ENCODE measurements around the gene CCBE1.

The CCBE1 gene

DNA sequence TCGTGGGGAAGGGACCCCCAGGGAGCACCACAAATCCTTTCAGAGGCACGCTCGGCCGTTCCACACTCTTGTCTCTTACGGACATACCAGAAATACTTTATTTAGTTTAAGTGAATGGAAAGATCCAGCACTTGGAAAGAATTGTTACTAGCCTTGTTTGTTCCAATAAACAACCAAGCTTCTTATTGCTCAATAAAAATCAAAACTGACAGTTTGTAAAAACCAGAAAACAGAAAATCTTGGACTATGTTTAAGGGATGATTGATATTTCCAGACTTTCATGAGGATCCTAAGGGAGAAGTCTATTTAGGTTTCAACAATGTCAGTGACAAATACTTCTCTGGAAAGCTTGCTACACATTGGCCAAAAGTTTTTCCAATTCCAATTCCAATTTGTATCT lies 31.6 kb upstream of the CCBE1 start:
- Histone ChIP-seq H4K8ac (ENCODE audit: low read depth, low read length) (no peak overlapping the region), H2BK5ac (ENCODE audit: low read length) (no peak overlapping the region), H2BK12ac (ENCODE audit: low read length) (no peak overlapping the region), H3K23ac (ENCODE audit: low read depth, low read length, poor library complexity) (no peak overlapping the region), H3K27ac (replicated peaks; ENCODE audit: low read length) (no peak overlapping the region), H2BK15ac (ENCODE audit: low read length) (no peak overlapping the region), H2AK5ac (ENCODE audit: low read depth, low read length) (no peak overlapping the region), H2BK120ac (ENCODE audit: low read depth, low read length) (no peak overlapping the region), H3K14ac (ENCODE audit: low read length) (no peak overlapping the region), H3K4me3 (ENCODE audit: low read length in 2 of 2) (no peak overlapping the region), H3K4me1 (ENCODE audit: control insufficient read depth in 2 of 2, insufficient read depth in 1 of 2, low read depth in 1 of 2, low read length in 2 of 2) (peaks cover 0 to 1% of the 10 kb centered on the region in 2 donors), H3K9ac (ENCODE audit: low read depth, low read length, poor library complexity) (no peak overlapping the region), H3K9me3 (replicated peaks in 1 of 2; ENCODE audit: control insufficient read depth in 2 of 2, insufficient read depth in 1 of 2, low read depth in 1 of 2, low read length in 2 of 2) (no peaks in the 10 kb centered on the region), H3K36me3 (replicated peaks in 1 of 2; ENCODE audit: control insufficient read depth in 2 of 2, insufficient read depth in 2 of 2, low read length in 2 of 2) (no peaks in the 10 kb centered on the region), H3K4me2 (ENCODE audit: insufficient read depth, low read length, poor library complexity, severe bottlenecking) (no peak overlapping the region), H2AFZ (ENCODE audit: low read length) (no peak overlapping the region), H4K91ac (ENCODE audit: low read depth, low read length, poor library complexity) (no peak overlapping the region), H3K4ac (ENCODE audit: low read length) (no peak overlapping the region), H3K18ac (ENCODE audit: low read length) (no peak overlapping the region), H3K79me1 (ENCODE audit: low read depth, low read length) (no peaks in the 10 kb centered on the region), H3K27me3 (ENCODE audit: control insufficient read depth in 3 of 3, insufficient read depth in 3 of 3, low read depth in 1 of 3, low read length in 3 of 3) (peaks cover 0 to 5% (median 0%) of the 10 kb centered on the region in 3 experiments)
- DNase-seq (ENCODE audit: low spot score) = no peak
- WGBS, 2 donors (ENCODE audit: extremely low coverage in 2 of 2, insufficient read length in 2 of 2, insufficient replicate concordance in 1 of 2) = no CpG with 5 or more reads among the region's 5 CpGs

- Histone ChIP-seq H3K4me2 (ENCODE audit: insufficient read depth, low read length, poor library complexity, severe bottlenecking) (no peak overlapping the region), H3K79me1 (ENCODE audit: low read depth, low read length) (no peaks in the 10 kb centered on the region), H3K4me3 (ENCODE audit: low read length in 2 of 2) (no peak overlapping the region), H2BK120ac (ENCODE audit: low read depth, low read length) (no peak overlapping the region), H3K9me3 (replicated peaks in 1 of 2; ENCODE audit: control insufficient read depth in 2 of 2, insufficient read depth in 1 of 2, low read depth in 1 of 2, low read length in 2 of 2) (no peaks in the 10 kb centered on the region), H2BK5ac (ENCODE audit: low read length) (no peak overlapping the region), H3K4me1 (ENCODE audit: control insufficient read depth in 2 of 2, insufficient read depth in 1 of 2, low read depth in 1 of 2, low read length in 2 of 2) (peaks cover 0 to 1% of the 10 kb centered on the region in 2 donors), H2BK15ac (ENCODE audit: low read length) (no peak overlapping the region), H2AK5ac (ENCODE audit: low read depth, low read length) (no peak overlapping the region), H4K8ac (ENCODE audit: low read depth, low read length) (no peak overlapping the region), H3K18ac (ENCODE audit: low read length) (no peak overlapping the region), H2AFZ (ENCODE audit: low read length) (no peak overlapping the region), H4K91ac (ENCODE audit: low read depth, low read length, poor library complexity) (no peak overlapping the region), H3K4ac (ENCODE audit: low read length) (no peak overlapping the region), H3K27ac (replicated peaks; ENCODE audit: low read length) (no peak overlapping the region), H3K27me3 (ENCODE audit: control insufficient read depth in 3 of 3, insufficient read depth in 3 of 3, low read depth in 1 of 3, low read length in 3 of 3) (peaks cover 0 to 2% (median 0%) of the 10 kb centered on the region in 3 experiments), H3K14ac (ENCODE audit: low read length) (no peak overlapping the region), H3K23ac (ENCODE audit: low read depth, low read length, poor library complexity) (no peak overlapping the region), H3K9ac (ENCODE audit: low read depth, low read length, poor library complexity) (no peak overlapping the region), H2BK12ac (ENCODE audit: low read length) (no peak overlapping the region), H3K36me3 (replicated peaks in 1 of 2; ENCODE audit: control insufficient read depth in 2 of 2, insufficient read depth in 2 of 2, low read length in 2 of 2) (no peaks in the 10 kb centered on the region)
- DNase-seq (ENCODE audit: low spot score) = no peak
Measured at GRCh38 chr18:59725142-59725541, 27.9 kb upstream of the CCBE1 start.

GRCh38 chr18:59724103-59724502 lies 26.9 kb upstream of the CCBE1 start:
- H3K4ac ChIP-seq (ENCODE audit: low read length) = no peak overlapping the region
- no peak overlapping the region for H3K9ac ChIP-seq (ENCODE audit: low read depth, low read length, poor library complexity)
- H2BK12ac ChIP-seq (ENCODE audit: low read length) = no peak overlapping the region
- H3K27ac ChIP-seq (replicated peaks; ENCODE audit: low read length) = no peak overlapping the region
- no peak overlapping the region for H3K23ac ChIP-seq (ENCODE audit: low read depth, low read length, poor library complexity)
- H3K4me2 ChIP-seq (ENCODE audit: insufficient read depth, low read length, poor library complexity, severe bottlenecking) = no peak overlapping the region
- no peak overlapping the region for H4K91ac ChIP-seq (ENCODE audit: low read depth, low read length, poor library complexity)
- H3K79me1 ChIP-seq (ENCODE audit: low read depth, low read length) = no peaks in the 10 kb centered on the region
- no peak overlapping the region for H2AK5ac ChIP-seq (ENCODE audit: low read depth, low read length)
- H3K14ac ChIP-seq (ENCODE audit: low read length) = no peak overlapping the region
- H2AFZ ChIP-seq (ENCODE audit: low read length) = no peak overlapping the region
- DNase-seq (ENCODE audit: low spot score) = no peak
- H4K8ac ChIP-seq (ENCODE audit: low read depth, low read length) = no peak overlapping the region
- no CpG with 5 or more reads among the region's 2 CpGs for whole genome bisulfite sequencing, 2 donors (ENCODE audit: extremely low coverage in 2 of 2, insufficient read length in 2 of 2, insufficient replicate concordance in 1 of 2)
- H2BK120ac ChIP-seq (ENCODE audit: low read depth, low read length) = no peak overlapping the region
- H3K4me3 ChIP-seq (ENCODE audit: low read length in 2 of 2) = no peak overlapping the region
- H3K27me3 ChIP-seq (ENCODE audit: control insufficient read depth in 3 of 3, insufficient read depth in 3 of 3, low read depth in 1 of 3, low read length in 3 of 3) = peaks cover 0 to 2% (median 0%) of the 10 kb centered on the region in 3 experiments
- H3K4me1 ChIP-seq (ENCODE audit: control insufficient read depth in 2 of 2, insufficient read depth in 1 of 2, low read depth in 1 of 2, low read length in 2 of 2) = peaks cover 0 to 1% of the 10 kb centered on the region in 2 donors
- H3K9me3 ChIP-seq (replicated peaks in 1 of 2; ENCODE audit: control insufficient read depth in 2 of 2, insufficient read depth in 1 of 2, low read depth in 1 of 2, low read length in 2 of 2) = no peaks in the 10 kb centered on the region
- no peak overlapping the region for H3K18ac ChIP-seq (ENCODE audit: low read length)
- H2BK5ac ChIP-seq (ENCODE audit: low read length) = no peak overlapping the region
- H2BK15ac ChIP-seq (ENCODE audit: low read length) = no peak overlapping the region
- no peaks in the 10 kb centered on the region for H3K36me3 ChIP-seq (replicated peaks in 1 of 2; ENCODE audit: control insufficient read depth in 2 of 2, insufficient read depth in 2 of 2, low read length in 2 of 2)

- no peak overlapping the region for H3K14ac ChIP-seq (ENCODE audit: low read length)
- no peak overlapping the region for H3K27ac ChIP-seq (replicated peaks; ENCODE audit: low read length)
- H3K18ac ChIP-seq (ENCODE audit: low read length) = no peak overlapping the region
- H3K9me3 ChIP-seq (replicated peaks in 1 of 2; ENCODE audit: control insufficient read depth in 2 of 2, insufficient read depth in 1 of 2, low read depth in 1 of 2, low read length in 2 of 2) = no peaks in the 10 kb centered on the region
- no peak overlapping the region for H4K8ac ChIP-seq (ENCODE audit: low read depth, low read length)
- no peak overlapping the region for H2AK5ac ChIP-seq (ENCODE audit: low read depth, low read length)
- H2BK120ac ChIP-seq (ENCODE audit: low read depth, low read length) = no peak overlapping the region
- no peaks in the 10 kb centered on the region for H3K27me3 ChIP-seq (ENCODE audit: control insufficient read depth in 3 of 3, insufficient read depth in 3 of 3, low read depth in 1 of 3, low read length in 3 of 3)
- no peaks in the 10 kb centered on the region for H3K36me3 ChIP-seq (replicated peaks in 1 of 2; ENCODE audit: control insufficient read depth in 2 of 2, insufficient read depth in 2 of 2, low read length in 2 of 2)
- whole genome bisulfite sequencing, 2 donors (ENCODE audit: extremely low coverage in 2 of 2, insufficient read length in 2 of 2, insufficient replicate concordance in 1 of 2) = no CpG with 5 or more reads among the region's 2 CpGs
- H3K4me3 ChIP-seq (ENCODE audit: low read length in 2 of 2) = no peak overlapping the region
- no peak overlapping the region for H3K23ac ChIP-seq (ENCODE audit: low read depth, low read length, poor library complexity)
- H2BK12ac ChIP-seq (ENCODE audit: low read length) = no peak overlapping the region
- no peak overlapping the region for H2BK5ac ChIP-seq (ENCODE audit: low read length)
- no peaks in the 10 kb centered on the region for H3K79me1 ChIP-seq (ENCODE audit: low read depth, low read length)
- H3K4me1 ChIP-seq (ENCODE audit: control insufficient read depth in 2 of 2, insufficient read depth in 1 of 2, low read depth in 1 of 2, low read length in 2 of 2) = no peaks in the 10 kb centered on the region
- no peak for DNase-seq (ENCODE audit: low spot score)
- no peak overlapping the region for H3K4me2 ChIP-seq (ENCODE audit: insufficient read depth, low read length, poor library complexity, severe bottlenecking)
- H2BK15ac ChIP-seq (ENCODE audit: low read length) = no peak overlapping the region
- H2AFZ ChIP-seq (ENCODE audit: low read length) = no peak overlapping the region
- no peak overlapping the region for H4K91ac ChIP-seq (ENCODE audit: low read depth, low read length, poor library complexity)
- H3K4ac ChIP-seq (ENCODE audit: low read length) = no peak overlapping the region
- no peak overlapping the region for H3K9ac ChIP-seq (ENCODE audit: low read depth, low read length, poor library complexity)
Measured at GRCh38 chr18:59721931-59722330, 24.7 kb upstream of the CCBE1 start.
